ENCODE data around the gene CYP2C19.

DNA sequence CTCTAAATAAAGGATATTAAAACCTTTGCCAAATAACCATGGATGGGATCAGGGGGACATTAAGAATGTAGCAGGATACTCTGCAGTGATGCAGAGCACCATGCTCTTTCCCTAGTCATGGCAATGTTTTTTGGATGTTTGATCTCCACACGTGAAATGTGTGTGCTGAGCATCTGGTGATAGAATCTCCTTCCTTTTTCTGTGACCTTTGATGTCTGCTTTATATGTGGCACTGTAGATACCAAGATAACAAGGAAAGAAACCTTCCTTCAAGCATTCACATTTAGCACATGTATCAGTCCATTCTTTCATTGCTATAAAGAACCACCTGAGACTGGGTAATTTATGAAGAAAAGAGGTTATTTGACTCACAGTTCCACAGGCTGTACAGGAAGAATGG lies 88.3 kb downstream of the CYP2C19 start:
- TF ChIP-seq, protein P1, sequence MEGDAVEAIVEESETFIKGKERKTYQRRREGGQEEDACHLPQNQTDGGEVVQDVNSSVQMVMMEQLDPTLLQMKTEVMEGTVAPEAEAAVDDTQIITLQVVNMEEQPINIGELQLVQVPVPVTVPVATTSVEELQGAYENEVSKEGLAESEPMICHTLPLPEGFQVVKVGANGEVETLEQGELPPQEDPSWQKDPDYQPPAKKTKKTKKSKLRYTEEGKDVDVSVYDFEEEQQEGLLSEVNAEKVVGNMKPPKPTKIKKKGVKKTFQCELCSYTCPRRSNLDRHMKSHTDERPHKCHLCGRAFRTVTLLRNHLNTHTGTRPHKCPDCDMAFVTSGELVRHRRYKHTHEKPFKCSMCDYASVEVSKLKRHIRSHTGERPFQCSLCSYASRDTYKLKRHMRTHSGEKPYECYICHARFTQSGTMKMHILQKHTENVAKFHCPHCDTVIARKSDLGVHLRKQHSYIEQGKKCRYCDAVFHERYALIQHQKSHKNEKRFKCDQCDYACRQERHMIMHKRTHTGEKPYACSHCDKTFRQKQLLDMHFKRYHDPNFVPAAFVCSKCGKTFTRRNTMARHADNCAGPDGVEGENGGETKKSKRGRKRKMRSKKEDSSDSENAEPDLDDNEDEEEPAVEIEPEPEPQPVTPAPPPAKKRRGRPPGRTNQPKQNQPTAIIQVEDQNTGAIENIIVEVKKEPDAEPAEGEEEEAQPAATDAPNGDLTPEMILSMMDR (optimal IDR thresholded peaks at IDR 0.05 in 1 of 3, IDR thresholded peaks at IDR 0.05 in 1 of 3, conservative IDR thresholded peaks at IDR 0.05 in 1 of 3; ENCODE audit: extremely low read depth in 1 of 3, insufficient read depth in 2 of 3, low read length in 3 of 3) = no peak
- TF ChIP-seq EZH2 (IDR thresholded peaks at IDR 0.05; ENCODE audit: low read length) = no peak

Data from keratinocyte (primary cell).